Neural cell (in vitro differentiated cells): ENCODE results near the gene EDRF1. TPM values are rescaled to one million over a fixed set of nuclear protein-coding genes. Genes with fewer than 3 reads are reported as not detected.

ENCODE experiments used
- H2AFZ ChIP-seq: fragments of 200-600, 300-800 bp; sonication (generic), shearing (Covaris generic); 2 replicates; pipeline ENCODE4 v1.6.0; 2014; ENCODE audit warnings: low read depth, mild to moderate bottlenecking, antibody characterized with exemption, low read length, moderate library complexity
- H3F3A ChIP-seq: fragments of 200-600 bp; shearing (Covaris generic); 2 replicates; pipeline ENCODE4 v1.6.1; 2016; ENCODE audit warnings: mild to moderate bottlenecking, moderate library complexity, mixed read lengths, antibody characterized with exemption, low read length; ENCODE audit not compliant: insufficient read depth, poor library complexity, severe bottlenecking
- H3K27ac ChIP-seq: fragments of 200-600, 300-800 bp; sonication (generic), shearing (Covaris generic); 2 replicates; pipeline ENCODE4 v1.5.1; 2014; ENCODE audit warnings: mild to moderate bottlenecking, low read length, moderate library complexity
- H3K27me3 ChIP-seq: fragments of 300-800, 200-600 bp; sonication (generic), shearing (Covaris generic); 2 replicates; pipeline ENCODE4 v1.6.0; 2014; ENCODE audit warnings: mild to moderate bottlenecking, low read depth, low read length, moderate library complexity; ENCODE audit not compliant: insufficient read depth
- H3K36me3 ChIP-seq: fragments of 300-800, 200-600 bp; sonication (generic), shearing (Covaris generic); 2 replicates; pipeline ENCODE4 v1.5.1; 2014; ENCODE audit warnings: mild to moderate bottlenecking, antibody characterized with exemption, low read length, moderate library complexity; ENCODE audit not compliant: insufficient read depth
- H3K4me2 ChIP-seq: fragments of 300-800, 200-600 bp; sonication (generic), shearing (Covaris generic); 2 replicates; pipeline ENCODE4 v1.6.0; 2014; ENCODE audit warnings: mild to moderate bottlenecking, low read length
- H3K4me3 ChIP-seq: fragments of 300-800, 200-600 bp; sonication (generic), shearing (Covaris generic); 2 replicates; pipeline ENCODE4 v1.5.1; 2014; ENCODE audit warnings: mild to moderate bottlenecking, low read length, moderate library complexity
- H3K79me2 ChIP-seq: fragments of 200-600 bp; shearing (Covaris generic); replicated peaks from 2 replicates; pipeline ENCODE4 v1.6.0; 2014; ENCODE audit warnings: mild to moderate bottlenecking, low read length, moderate library complexity; ENCODE audit not compliant: insufficient read depth
- H3K9ac ChIP-seq: fragments of 300-800, 200-600 bp; sonication (generic), shearing (Covaris generic); 2 replicates; pipeline ENCODE4 v1.6.1; 2016; ENCODE audit warnings: mild to moderate bottlenecking, low read length, mixed read lengths
- H3K9me2 ChIP-seq: fragments of 200-600 bp; shearing (Covaris generic); 2 replicates; pipeline ENCODE4 v1.6.1; 2016; ENCODE audit warnings: mild to moderate bottlenecking, low read length, mixed read lengths; ENCODE audit not compliant: insufficient read depth
- H3K9me3 ChIP-seq: fragments of 200-600, 300-800 bp; sonication (generic), shearing (Covaris generic); 2 replicates; pipeline ENCODE4 v1.6.1; 2016; ENCODE audit warnings: mild to moderate bottlenecking, mixed run types, low read length, moderate library complexity, mixed read lengths
- H4K20me1 ChIP-seq: fragments of 200-600 bp; shearing (Covaris generic); 2 replicates; pipeline ENCODE4 v1.6.1; 2016; ENCODE audit warnings: mild to moderate bottlenecking, mixed run types; ENCODE audit not compliant: insufficient read depth
- CTCF ChIP-seq: fragments of 450-650 bp; IDR thresholded peaks from 2 replicates; pipeline ENCODE4 v1.5.1; 2014; ENCODE audit warnings: antibody characterized with exemption, mild to moderate bottlenecking, moderate library complexity; ENCODE audit not compliant: poor library complexity, severe bottlenecking
- EZH2 ChIP-seq: fragments of 200-600, 300-800 bp; shearing (Covaris generic), sonication (generic); IDR thresholded peaks from 2 replicates; pipeline ENCODE4 v1.6.1; 2014; ENCODE audit warnings: antibody characterized with exemption, low read length, borderline replicate concordance, mild to moderate bottlenecking; ENCODE audit not compliant: insufficient read depth, poor library complexity, severe bottlenecking
- MXI1 ChIP-seq: fragments of 450-650 bp; conservative IDR thresholded peaks from 2 replicates; pipeline ENCODE4 v1.6.1; 2014; ENCODE audit warnings: antibody characterized with exemption, mild to moderate bottlenecking; ENCODE audit not compliant: poor library complexity, severe bottlenecking
- RAD21 ChIP-seq: fragments of 450-650 bp; conservative IDR thresholded peaks from 2 replicates; pipeline ENCODE4 v1.6.1; 2014; ENCODE audit warnings: antibody characterized with exemption, mild to moderate bottlenecking, moderate library complexity
- SMC3 ChIP-seq: fragments of 450-650 bp; conservative IDR thresholded peaks from 2 replicates; pipeline ENCODE4 v1.6.1; 2014; ENCODE audit warnings: antibody characterized with exemption, mild to moderate bottlenecking, moderate library complexity; ENCODE audit not compliant: poor library complexity
- TAF1 ChIP-seq: IDR thresholded peaks from 2 replicates; pipeline ENCODE4 v1.6.1; 2012; ENCODE audit warnings: low read depth
- polyA plus RNA-seq: library from polyadenylated mRNA; depleted of rRNA; stranded (reverse); fragments of >200 nt; gene quantifications from 2 replicates; pipeline ENCODE4 v1.2.3, GENCODE V29; 2014
- TF ChIP-seq, protein P1 (sequence below): IDR thresholded peaks from 2 replicates; pipeline ENCODE4 v1.6.1; 2012; ENCODE audit warnings: borderline replicate concordance

Gene EDRF1
- polyA plus RNA-seq, 1 donor from 2014 or later: 54.1 TPM

DNA sequence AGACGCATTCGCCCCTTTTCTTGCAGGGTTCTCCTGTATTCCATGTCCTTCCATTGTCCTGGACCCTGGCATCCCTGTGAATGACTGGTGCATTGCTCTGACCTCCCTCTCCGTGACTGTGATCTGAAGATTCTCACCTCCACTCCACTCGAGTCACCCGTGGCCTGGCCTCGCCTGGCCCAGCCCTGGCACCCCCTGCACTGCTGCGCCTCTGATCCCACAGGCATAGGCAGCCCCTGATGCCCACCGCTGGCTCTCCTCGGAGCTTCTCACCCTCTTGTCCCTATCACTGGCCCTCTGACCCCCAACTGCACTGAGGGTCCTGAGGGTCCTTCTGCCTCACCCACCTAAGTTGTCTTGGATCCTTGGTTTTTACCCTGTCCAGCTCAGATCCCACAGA lies 58.3 kb downstream of the EDRF1 start:
- H3K36me3 ChIP-seq: no peaks in the 10 kb centered on the region
- H3F3A ChIP-seq: no peaks in the 10 kb centered on the region
- no peak overlapping the region for H3K4me3 ChIP-seq
- H3K9ac ChIP-seq: no peak overlapping the region
- H3K9me2 ChIP-seq: no peaks in the 10 kb centered on the region
- no peaks in the 10 kb centered on the region for H3K27me3 ChIP-seq
- H4K20me1 ChIP-seq: no peaks in the 10 kb centered on the region
- H3K4me2 ChIP-seq: no peak overlapping the region
- no peak overlapping the region for H3K27ac ChIP-seq
- no peak overlapping the region for H2AFZ ChIP-seq
- no peaks in the 10 kb centered on the region for H3K9me3 ChIP-seq
- TF ChIP-seq RAD21: no peak
- TF ChIP-seq, protein P1, sequence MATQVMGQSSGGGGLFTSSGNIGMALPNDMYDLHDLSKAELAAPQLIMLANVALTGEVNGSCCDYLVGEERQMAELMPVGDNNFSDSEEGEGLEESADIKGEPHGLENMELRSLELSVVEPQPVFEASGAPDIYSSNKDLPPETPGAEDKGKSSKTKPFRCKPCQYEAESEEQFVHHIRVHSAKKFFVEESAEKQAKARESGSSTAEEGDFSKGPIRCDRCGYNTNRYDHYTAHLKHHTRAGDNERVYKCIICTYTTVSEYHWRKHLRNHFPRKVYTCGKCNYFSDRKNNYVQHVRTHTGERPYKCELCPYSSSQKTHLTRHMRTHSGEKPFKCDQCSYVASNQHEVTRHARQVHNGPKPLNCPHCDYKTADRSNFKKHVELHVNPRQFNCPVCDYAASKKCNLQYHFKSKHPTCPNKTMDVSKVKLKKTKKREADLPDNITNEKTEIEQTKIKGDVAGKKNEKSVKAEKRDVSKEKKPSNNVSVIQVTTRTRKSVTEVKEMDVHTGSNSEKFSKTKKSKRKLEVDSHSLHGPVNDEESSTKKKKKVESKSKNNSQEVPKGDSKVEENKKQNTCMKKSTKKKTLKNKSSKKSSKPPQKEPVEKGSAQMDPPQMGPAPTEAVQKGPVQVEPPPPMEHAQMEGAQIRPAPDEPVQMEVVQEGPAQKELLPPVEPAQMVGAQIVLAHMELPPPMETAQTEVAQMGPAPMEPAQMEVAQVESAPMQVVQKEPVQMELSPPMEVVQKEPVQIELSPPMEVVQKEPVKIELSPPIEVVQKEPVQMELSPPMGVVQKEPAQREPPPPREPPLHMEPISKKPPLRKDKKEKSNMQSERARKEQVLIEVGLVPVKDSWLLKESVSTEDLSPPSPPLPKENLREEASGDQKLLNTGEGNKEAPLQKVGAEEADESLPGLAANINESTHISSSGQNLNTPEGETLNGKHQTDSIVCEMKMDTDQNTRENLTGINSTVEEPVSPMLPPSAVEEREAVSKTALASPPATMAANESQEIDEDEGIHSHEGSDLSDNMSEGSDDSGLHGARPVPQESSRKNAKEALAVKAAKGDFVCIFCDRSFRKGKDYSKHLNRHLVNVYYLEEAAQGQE: no peak
- no peak for TF ChIP-seq EZH2
- no peak for TF ChIP-seq MXI1
- no peak for TF ChIP-seq TAF1
- no peaks in the 10 kb centered on the region for H3K79me2 ChIP-seq

DNA sequence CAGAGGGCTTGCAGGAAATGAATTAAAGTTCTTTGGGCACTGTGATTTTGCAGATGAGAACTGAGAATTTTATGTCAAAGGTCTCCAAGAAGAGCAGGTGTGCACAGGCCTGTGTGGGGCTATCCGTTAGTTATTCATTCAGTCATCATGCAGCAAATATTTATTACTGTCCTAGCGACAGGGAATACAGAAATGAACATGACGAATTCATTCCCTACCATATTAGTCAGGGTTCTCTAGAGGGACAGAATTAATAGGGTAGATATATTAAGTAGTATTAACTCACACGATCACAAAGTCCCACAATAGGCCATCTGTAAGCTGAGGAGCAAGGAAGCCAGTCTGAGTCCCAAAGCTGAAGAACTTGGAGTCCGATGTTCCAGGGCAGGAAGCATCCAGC lies 59.0 kb downstream of the EDRF1 start:
- no peaks in the 10 kb centered on the region for H3K36me3 ChIP-seq
- no peak overlapping the region for H3K9ac ChIP-seq
- H3K27me3 ChIP-seq: no peaks in the 10 kb centered on the region
- no peaks in the 10 kb centered on the region for H4K20me1 ChIP-seq
- TF ChIP-seq, protein P1: no peak
- no peak for TF ChIP-seq TAF1
- no peak for TF ChIP-seq RAD21
- no peak for TF ChIP-seq CTCF
- no peak for TF ChIP-seq MXI1
- TF ChIP-seq SMC3: no peak
- no peaks in the 10 kb centered on the region for H3F3A ChIP-seq
- H2AFZ ChIP-seq: no peak overlapping the region
- H3K4me2 ChIP-seq: no peak overlapping the region
- no peaks in the 10 kb centered on the region for H3K9me3 ChIP-seq
- no peaks in the 10 kb centered on the region for H3K9me2 ChIP-seq
- no peak overlapping the region for H3K27ac ChIP-seq
- no peaks in the 10 kb centered on the region for H3K79me2 ChIP-seq
- no peak overlapping the region for H3K4me3 ChIP-seq
